ENCODE results near the gene DCDC2.
"Not testable (repeated sequence)": the region's sequence is repeated elsewhere in the genome, so short reads cannot be mapped to it uniquely, and the experiment has no call there.

DNA sequence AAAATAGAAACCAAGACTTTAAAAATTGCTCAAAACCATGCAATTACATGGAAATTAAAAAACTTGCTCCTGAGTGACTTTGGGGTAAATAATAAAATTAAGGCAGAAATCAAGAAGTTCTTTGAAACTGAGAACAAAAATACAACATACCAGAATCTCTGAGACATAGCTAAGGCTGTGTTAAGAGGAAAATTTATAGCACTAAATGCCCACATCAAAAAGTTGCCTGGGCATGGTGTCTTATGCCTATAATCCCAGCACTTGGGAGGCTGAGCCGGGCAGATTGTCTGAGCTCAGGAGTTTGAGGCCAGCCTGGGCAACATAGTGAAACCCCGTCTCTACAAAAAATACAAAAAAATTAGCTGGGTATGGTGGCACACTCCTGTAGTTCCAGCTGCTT lies 64.0 kb downstream of the DCDC2 start:
- TF ChIP-seq, protein P1, sequence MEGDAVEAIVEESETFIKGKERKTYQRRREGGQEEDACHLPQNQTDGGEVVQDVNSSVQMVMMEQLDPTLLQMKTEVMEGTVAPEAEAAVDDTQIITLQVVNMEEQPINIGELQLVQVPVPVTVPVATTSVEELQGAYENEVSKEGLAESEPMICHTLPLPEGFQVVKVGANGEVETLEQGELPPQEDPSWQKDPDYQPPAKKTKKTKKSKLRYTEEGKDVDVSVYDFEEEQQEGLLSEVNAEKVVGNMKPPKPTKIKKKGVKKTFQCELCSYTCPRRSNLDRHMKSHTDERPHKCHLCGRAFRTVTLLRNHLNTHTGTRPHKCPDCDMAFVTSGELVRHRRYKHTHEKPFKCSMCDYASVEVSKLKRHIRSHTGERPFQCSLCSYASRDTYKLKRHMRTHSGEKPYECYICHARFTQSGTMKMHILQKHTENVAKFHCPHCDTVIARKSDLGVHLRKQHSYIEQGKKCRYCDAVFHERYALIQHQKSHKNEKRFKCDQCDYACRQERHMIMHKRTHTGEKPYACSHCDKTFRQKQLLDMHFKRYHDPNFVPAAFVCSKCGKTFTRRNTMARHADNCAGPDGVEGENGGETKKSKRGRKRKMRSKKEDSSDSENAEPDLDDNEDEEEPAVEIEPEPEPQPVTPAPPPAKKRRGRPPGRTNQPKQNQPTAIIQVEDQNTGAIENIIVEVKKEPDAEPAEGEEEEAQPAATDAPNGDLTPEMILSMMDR (IDR thresholded peaks at IDR 0.05; ENCODE audit: insufficient read depth, low read length), result not testable (repeated sequence)
- TF ChIP-seq POLR2AphosphoS5 (IDR thresholded peaks at IDR 0.05; ENCODE audit: low read depth); GABPA (IDR thresholded peaks at IDR 0.05; ENCODE audit: low read depth); SPI1 (IDR thresholded peaks at IDR 0.05; ENCODE audit: borderline replicate concordance, low read depth): not testable (repeated sequence)

Data from HL-60 (cell line).